NCI-H2081 (cell line): ENCODE data around the gene IKBKG.
"Not testable (repeated sequence)": the region's sequence is repeated elsewhere in the genome, so short reads cannot be mapped to it uniquely, and the experiment has no call there.

Experiments
- DNase-seq, 2 experiments: peaks; one replicate each; lab custom pipeline; 2025; lab: John Stamatoyannopoulos, UW

Gene IKBKG

DNA sequence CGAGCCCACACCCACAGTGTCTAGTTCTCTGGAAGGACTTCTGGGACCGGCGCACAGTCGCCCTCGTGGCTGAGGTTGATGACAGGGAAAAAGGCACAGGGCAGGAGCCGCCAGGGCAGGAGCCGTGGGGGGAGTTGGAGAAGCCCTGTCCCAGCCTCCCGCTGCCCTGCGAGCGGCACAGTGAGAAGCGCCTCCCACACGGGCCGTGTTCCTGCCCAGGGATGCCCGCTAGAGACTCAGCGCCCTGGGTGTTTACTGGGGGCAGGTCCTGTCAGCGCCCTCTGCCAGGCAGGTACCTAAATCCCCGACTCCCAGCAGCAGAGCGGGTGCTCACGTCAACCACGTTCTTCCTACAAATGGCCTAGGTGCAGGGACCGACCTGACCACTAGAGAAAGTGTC, 11.5 kb downstream of the IKBKG start:
- not testable (repeated sequence) for DNase-seq

DNA sequence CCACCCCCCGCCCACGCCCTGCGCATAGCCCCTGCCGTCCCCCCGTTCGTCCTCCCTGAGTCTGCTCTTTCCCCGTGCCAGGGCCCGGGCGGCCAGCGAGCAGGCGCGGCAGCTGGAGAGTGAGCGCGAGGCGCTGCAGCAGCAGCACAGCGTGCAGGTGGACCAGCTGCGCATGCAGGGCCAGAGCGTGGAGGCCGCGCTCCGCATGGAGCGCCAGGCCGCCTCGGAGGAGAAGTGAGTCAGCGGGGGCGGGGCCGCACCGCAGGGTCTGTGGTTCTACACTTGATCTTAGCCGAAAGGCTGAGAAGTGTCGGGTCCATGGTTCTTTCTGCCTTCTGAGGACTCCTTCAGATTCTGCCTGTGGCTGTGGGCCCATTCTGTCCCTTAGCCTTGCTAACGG, 12.9 kb downstream of the IKBKG start:
- not testable (repeated sequence) for DNase-seq

DNA sequence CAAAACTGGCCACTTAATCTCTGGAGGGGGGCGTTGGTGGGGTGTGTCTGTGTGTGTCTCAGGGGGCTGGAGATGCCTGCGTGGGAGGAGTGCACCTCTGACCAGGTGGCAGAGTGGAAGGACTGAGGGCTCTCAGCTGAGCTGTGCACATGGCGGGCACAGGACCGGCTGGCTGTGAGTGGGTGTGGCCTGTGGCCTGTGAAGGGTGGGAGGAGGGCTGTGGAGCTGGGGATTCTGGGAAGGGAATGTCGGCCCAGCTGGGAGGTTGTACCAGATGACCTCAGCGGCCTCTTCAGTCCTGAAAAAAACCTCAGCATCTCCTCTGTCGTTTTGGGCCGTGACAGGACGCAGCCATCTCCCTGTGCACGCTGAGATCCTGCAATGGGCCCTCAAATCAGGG, 14.9 kb downstream of the IKBKG start:
- not testable (repeated sequence) for DNase-seq

DNA sequence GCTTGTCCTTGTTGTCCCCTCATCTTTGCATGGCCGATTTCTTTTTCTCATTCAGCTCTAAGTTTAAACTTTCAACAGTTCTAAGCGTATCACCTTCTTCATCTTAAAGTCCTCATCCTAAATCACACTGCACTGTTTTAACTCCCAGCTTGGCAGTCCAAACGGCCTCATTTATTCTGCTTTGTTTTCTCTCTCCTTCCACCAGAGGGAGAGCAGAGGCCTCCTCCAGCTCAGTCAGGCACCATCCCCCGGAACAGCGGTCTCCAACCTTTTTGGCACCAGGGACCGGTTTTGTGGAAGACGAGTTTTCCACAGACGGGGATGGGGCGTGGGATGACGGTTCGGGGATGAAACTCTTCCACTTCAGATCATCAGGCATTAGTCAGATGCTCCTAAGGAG, 22.9 kb downstream of the IKBKG start:
- not testable (repeated sequence) for DNase-seq

DNA sequence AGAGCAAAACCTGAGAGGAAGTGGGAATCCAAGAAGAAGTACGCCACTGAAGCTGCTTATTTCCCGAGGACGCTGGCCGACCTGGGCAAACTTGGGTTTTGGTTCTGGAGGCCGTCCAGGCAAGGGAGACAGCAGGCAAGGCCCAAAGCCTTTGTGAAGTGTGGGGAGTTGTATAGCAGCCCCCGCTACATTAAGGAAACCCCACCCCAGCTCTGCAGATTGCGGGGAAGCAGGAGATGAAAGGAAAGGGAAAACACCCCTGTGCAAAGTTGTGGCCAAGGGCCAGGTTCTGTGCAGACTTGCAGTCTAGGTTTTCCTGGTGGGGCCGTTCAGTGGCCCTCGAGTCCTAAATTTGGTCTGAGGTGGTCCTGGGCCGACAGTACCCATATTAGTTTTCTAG, 25.6 kb downstream of the IKBKG start:
- not testable (repeated sequence) for DNase-seq

DNA sequence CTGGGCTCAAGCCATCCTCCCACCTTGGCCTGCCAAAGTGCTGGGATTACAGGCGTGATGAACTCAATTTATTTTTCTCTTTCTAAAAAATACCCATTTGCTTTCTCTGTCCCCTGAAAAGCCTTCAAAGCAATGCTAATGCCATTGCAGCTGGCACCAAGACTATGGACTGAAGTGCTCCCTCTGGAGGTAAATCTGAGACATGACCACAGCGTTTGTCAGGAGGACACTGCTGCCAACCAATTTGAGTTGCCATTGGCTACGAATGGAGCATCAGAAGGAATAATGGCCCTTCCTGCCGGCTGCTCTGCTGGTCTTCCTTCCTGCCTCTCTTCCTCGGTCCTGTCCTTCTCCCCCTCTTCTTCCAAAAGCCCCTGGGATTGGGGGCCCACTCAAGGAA, 27.7 kb downstream of the IKBKG start:
- not testable (repeated sequence) for DNase-seq

DNA sequence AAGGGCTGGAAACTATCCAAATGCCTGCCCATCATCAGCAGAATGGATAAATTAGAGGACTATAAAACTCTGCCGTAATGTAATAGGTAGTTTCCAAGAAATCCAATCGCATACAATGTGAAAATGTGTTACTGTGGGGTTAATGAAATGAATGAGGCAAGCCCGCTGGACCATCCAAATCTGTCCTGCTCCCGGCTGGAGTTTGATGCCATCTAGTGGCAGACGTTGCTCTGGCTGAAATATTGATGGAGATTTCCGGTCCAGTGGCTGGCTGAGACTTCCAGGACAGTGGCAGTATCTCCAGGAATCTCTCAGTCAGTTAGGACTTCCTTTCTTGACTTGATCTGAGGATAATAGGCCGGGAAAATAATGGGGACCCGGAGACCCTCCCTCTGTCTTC, 35.6 kb downstream of the IKBKG start:
- DNase-seq: not testable (repeated sequence)

DNA sequence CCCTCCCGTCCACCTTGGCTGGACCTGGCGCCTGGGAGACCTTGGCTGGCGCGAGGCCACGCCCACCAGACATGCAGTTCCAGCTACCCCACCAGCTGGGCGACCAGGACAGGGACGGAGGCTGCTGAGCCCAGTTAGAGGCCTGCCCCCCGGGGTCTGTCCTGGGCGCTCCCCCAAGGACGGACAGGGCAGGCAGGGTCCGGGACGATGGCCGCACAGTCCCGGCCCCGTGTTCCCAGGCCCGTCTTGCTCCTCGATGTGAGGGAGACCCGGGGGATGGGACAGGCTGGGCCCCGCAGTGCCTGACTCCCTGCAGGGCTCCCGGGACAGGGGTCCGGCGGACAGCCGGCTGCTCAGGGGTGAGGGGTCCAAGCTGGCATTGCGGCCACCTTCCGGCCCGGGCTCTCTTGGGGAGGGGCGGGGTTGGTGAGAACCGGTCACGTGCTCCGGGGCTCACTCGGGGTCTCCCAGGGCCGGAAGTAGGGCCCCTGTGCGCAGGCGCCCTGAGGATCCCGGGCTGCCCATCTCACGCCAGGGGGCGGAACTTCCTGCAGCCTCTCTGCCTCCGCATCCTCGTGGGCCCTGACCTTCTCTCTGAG, 37.3 kb downstream of the IKBKG start, which contains the start of gene CTAG1A:
Gene CTAG1A, plus strand, starts transcription at position 549 of the 599 bp plus-strand sequence. CDS start 74 bp downstream, outside the sequence.
- DNase-seq: not testable (repeated sequence)

DNA sequence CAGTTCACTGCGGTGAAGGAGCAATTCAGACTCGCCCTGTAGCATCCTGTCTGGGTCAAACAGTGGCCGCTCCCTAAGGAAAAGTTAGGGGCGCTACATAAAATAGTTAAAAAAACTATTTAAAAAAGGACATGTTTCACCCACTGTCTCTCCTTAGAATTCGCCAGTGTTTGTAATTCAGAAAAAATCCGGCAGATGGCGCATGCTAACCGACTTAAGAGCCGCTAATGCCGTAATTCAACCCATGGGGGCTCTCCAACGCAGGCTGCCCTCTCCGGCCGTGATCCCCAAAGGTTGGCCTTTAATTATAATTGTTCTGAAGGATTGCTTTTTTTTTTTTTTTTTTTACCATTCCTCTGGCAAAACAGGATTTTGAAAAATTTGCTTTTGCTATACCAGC, 43.0 kb downstream of the IKBKG start:
- not testable (repeated sequence) for DNase-seq

DNA sequence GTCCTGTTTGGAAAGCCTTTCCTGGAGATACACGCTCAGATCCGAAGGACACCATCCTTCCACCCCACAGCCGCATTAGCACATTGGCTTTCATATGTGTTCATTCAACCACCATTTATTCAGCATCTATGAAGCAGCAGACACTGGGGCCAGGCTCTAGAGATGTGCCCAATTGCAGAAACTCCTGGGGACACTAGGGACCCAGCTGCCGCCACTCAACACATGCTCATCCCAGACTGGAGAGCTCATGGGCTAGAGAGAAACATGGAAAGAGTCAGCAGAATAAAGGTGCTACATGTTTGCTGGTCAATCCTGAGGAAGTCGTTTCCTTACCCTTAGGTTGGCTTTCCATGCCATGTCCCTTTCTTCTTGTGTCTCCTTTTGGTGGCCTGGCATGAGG, 45.1 kb downstream of the IKBKG start:
- DNase-seq: no peak

DNA sequence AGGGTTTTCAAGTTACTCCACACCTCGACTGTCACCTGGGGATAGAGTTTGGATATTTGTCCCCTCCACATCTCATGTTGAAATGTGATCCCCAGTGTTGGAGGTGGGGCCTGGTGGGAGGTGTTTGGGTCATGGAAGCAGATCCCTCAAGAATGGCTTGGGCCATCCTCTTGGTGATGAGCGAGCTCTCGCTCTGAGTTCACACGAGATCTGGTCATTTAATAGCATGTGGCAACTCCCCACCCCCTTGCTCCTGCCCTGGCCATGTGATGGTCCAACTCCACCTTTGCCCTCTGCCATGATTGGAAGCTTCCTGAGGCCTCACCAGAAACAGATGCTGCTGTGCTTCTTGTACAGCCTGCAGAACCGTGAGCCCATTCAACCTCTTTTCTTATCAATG, 45.8 kb downstream of the IKBKG start:
- DNase-seq: no peak

DNA sequence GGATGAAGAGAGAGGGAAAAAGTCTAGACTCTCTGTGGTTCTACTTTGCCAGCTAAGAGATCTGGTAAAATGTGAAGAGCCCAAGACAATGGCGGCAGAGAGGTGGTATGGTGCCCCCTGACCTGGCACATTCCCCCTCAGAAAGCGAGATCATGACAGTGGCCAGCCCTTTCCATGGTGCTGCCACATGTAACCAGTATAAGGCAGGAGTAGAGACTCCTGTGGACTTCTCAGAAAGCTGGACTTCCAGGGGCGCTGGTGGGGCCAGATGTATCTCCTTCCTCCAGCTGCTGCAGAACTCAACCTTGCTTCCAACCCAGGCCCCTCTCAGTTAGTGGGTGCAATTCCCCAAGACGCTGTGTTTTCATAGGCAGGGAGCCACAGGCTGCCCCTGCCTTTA, 47.1 kb downstream of the IKBKG start:
- DNase-seq: no peak

DNA sequence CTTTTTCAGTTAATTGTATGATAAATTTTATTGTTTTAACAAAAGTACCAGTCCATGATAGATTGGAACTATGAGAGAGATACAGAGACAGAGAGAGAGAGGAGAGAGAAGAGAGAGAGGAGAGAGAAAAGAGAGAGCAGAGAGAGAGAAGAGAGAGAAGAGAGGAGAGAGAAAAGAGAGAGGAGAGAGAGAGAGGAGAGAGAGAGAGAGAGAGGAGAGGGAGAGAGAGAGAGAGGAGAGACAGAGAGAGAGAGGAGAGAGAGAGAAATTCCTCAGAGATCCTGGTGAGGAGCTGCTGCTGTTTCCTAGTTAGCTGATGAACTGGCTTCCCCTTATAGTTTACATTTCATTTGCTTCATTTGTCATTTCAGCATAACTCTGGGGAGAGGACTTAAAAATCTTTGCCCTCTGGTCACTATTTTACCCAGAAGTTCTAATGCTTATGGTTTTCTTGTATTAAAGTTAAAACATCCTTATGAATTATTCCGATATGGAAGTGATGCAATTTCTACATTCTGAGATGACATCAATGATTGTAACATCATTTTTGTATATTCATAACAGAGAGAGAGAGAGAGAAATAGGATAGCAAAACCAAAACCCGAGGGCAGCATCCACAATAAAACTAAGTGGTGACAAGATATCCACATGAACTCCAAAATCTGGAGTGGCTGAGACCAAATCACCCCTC, 48.3 kb downstream of the IKBKG start:
- no peak for DNase-seq

DNA sequence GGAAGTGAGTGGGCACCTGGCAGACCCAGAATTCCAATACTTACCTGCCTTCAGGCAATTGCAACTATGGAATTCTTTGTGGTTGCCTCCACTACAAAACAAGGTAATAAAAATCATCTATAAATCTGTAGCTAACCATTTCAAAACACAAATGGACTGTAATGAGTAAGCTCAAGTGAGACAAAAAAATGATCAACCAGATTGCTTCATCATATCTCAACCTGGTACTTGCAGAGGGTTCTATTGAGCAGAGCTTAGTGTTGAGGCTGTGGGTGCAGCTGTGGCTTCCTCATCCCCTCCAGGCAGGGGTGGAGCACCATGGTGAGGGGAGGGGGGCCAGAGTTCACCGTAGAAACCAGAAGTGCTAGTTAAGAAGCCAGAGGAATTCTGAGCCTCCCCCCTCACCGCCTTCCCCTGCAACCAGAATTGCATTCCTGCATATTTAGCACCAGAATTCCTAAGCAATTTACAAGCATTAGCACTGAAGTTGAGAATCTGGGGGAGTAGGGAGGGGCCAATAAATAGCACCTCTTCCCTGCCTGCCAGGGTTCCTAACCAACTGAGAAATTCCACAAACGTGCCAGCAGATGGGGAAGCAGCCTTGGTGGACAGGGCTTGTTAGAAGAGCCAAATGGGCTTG, 49.0 kb downstream of the IKBKG start:
- DNase-seq: no peak

DNA sequence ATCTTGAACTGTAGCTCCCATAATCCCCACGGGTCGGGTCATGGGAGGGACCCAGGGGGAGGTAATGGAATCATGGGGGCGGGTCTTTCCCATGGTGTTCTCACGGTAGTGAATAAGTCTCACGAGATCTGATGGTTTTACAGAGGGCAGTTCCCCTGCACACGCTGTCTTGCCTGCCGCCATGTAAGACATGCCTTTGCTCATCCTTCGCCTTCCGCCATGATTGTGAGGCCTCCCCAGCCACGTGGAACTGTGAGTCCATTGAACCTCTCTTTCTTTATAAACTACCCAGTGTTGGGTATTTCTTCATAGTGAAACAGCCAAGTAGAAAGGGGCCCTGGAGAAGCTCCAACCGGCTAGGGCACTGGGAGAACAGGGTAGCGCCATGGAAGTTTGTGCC, 49.8 kb downstream of the IKBKG start:
- no peak for DNase-seq

DNA sequence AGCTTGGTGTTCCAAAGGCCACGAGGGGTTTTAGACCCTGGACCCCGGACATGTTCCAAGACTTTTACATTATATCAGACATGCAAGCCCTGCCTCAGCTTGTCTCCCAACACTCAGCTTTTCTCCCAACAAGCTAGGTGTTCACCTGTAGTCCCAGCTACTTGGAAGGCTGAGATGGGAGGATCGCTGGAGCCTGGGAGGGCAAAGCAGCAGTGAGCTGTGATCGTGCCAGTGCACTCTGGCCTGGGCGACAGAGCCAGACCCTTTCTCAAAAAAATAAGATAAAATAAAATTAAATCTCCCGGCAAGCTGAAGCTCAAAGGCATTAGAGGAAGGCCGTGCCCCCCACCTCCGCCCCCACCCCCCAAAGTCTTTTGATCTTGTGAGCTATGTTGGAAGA, 51.2 kb downstream of the IKBKG start:
- DNase-seq: no peak

DNA sequence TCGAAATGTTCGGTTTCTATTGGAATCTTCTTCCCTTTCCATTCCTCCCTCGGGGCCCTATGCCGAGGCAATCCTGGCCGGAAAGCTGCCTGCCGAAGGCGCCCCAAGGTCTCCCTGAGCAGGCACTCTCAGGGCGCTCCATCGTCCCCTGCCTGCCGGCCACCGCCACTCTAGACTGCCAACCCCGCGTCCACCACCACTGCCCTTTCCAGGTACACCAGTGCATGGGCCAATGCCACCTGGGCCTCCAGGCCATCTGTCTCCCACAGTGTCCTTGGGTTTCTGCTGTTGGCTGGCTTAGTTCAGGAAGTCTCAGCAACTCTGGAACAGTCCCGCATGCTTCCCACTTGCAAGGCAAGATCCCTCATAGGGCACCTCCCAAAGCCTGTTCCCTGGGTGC, 52.1 kb downstream of the IKBKG start:
- DNase-seq: no peak

DNA sequence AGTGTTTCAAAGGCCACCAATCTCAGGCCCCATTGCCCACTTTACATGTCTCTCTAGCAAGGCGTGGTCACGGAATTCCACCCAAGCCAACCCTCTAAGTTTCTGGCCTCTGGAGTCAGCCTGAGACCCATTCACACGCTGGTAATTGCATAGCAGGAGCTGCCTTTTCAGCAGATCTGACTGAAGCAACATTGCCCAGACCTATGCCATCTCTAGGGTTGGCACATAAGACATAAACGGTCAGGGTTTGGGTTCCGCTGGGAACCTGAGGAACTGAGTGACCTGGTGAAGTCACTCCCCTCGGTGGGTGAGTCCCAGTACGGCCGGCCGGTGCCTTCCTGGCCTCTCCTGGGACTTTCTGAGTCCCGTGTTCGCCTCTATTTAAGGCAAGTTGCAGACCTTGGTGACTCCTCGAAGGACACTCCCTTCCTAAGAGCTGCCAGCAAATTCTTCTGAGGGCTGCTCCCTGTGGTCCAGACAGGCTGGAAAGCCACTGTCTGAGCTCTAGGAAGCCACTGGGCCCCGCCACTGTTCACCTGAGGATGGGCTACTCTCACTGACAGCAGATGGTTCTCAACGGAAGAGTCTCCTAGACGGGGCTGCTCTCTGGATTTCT, 53.4 kb downstream of the IKBKG start:
- DNase-seq: no peak

DNA sequence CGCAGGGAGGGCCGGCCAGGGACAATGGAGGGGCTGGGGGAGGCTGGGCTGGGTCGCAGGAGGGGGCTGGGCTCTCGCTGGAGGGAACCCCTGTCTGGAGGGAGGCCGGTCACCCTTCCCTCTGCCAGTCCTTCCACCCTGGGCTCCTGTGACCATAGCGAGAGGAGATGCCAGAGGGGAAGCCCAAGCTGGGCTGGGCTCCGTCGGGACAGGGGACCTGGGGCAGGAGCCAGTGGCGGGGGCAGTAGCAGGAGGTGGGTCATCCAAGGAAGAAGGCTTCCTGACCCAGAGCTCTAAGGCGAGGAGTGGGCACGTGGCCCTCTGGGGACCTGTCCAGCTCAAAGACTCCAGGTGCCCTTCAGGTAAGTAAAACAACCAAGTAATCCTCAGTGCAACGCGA, 54.8 kb downstream of the IKBKG start:
- no peak for DNase-seq

DNA sequence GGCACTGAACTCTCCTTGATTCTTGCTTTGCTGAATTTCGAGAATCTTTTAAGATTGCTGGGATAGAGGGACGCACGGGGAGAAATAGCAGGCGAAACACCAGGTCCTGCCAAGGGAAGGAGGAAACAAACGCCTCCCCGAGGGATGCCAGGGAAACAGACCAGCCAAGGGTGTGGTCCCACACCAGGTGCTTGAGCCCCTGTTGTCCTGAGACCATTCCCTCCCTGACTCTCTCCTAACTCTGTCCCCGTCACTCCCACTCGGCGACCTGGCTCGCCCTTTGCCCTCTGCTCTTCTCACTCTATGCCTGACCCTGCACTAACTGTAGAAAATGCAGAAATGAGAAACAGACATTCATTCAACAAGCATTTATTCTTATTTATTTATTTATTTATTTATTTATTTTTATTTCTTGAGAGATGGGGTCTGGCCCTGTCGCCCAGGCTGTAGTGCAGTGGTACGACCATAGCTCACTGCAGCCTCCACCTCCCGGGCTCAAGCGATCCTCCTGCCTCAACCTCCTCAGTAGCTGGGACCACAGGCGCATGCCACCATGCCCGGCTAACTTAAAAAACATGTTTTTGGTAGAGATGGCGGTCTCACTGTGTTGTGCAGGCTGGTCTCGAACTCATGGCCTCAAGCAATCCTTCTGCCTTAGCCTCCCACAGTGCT, 55.5 kb downstream of the IKBKG start:
- DNase-seq: no peak

DNA sequence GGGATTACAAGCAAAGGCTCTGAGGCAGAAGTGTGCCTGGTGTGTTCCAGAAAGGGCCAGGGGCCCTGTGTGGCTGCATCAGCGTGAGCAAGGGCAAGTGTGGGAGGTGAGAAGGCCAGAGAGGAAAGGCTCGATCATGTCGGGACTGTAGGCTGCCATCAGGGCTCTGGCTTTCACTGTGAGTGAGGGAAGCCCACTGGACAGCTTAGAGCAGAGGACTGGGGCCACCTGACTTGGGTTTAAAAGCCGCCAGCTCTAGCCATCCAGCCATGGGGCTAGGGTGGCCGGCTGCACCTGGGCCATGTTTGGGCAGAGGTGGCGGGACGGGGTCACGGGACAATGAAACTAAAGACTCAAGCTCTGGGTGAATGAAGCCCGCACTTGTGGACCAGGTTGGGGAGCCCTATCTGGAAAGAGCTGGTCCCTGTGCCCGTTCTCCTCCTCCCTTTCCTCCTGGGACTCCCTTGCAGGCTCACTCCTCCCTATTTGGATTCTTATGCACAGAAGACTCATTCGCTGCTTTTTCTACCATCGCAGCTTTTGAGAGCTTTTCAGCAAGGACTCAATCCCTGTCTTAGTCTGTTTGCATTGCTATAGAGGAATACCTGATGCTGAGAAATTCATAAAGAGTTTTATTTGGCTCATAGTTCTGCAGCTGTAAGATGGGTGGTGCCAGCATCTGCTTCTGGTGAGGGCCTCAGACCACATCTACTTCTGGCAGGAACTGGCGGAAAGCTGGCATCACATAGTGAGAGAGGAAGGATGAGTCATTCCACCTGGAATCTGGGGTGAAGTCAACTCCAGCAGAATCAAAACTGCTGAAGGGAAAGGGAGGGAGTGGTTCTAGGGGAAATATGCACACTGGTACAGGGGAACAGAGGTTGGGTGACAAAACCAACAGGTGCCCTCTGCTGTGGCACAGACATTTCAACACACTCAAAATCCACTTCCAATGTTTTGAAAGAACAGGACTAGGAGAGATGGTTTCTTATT, 56.3 kb downstream of the IKBKG start:
- DNase-seq: no peak
